GM23338 (cell line): ENCODE data around the gene CDON. TPM values are rescaled to one million over a fixed set of nuclear protein-coding genes. Genes with fewer than 3 reads are reported as not detected.

Experiments
- ATAC-seq: fragments of 200-7000 bp; cut with Tn5 transposase; 3 replicates; pipeline ENCODE4 v1.9.1; 2020
- DNase-seq: peaks from one replicate; pipeline ENCODE4 v3.0.0-alpha.2; 2015; ENCODE audit warnings: low spot score
- H2AFZ ChIP-seq: fragments of 200-600 bp; sonication (generic); 2 replicates; pipeline ENCODE4 v1.8.0; 2016; ENCODE audit warnings: antibody characterized with exemption, mild to moderate bottlenecking, moderate library complexity
- H3F3A ChIP-seq: fragments of 200-600 bp; sonication (generic); replicated peaks from 2 replicates; pipeline ENCODE4 v1.8.0; 2017; ENCODE audit warnings: antibody characterized with exemption, mixed run types, low read depth
- H3K27ac ChIP-seq: fragments of 200-600 bp; sonication (generic); 2 replicates; pipeline ENCODE4 v1.6.1; 2016; ENCODE audit warnings: low read depth
- H3K27me3 ChIP-seq: fragments of 200-600 bp; sonication (generic); 2 replicates; pipeline ENCODE4 v1.8.0; 2016; ENCODE audit warnings: mild to moderate bottlenecking, mixed run types, moderate library complexity; ENCODE audit not compliant: insufficient read depth
- H3K36me3 ChIP-seq: fragments of 200-600 bp; sonication (generic); 2 replicates; pipeline ENCODE4 v1.8.0; 2016; ENCODE audit warnings: mild to moderate bottlenecking; ENCODE audit not compliant: insufficient read depth
- H3K4me1 ChIP-seq: fragments of 200-600 bp; sonication (generic); 2 replicates; pipeline ENCODE4 v1.8.0; 2016; ENCODE audit warnings: mild to moderate bottlenecking, moderate library complexity; ENCODE audit not compliant: insufficient read depth
- H3K4me2 ChIP-seq: fragments of 200-600 bp; sonication (generic); 2 replicates; pipeline ENCODE4 v1.7.1; 2017; ENCODE audit warnings: mixed run types
- H3K4me3 ChIP-seq: fragments of 200-600 bp; sonication (generic); 2 replicates; pipeline ENCODE4 v1.6.1; 2016; ENCODE audit warnings: mixed run types
- H3K79me2 ChIP-seq: fragments of 200-600 bp; sonication (generic); replicated peaks from 2 replicates; pipeline ENCODE4 v1.8.0; 2017; ENCODE audit warnings: mild to moderate bottlenecking; ENCODE audit not compliant: insufficient read depth
- H3K9me2 ChIP-seq: fragments of 200-600 bp; sonication (generic); 2 replicates; pipeline ENCODE4 v1.8.0; 2017; ENCODE audit not compliant: insufficient read depth
- H4K20me1 ChIP-seq: fragments of 200-600 bp; sonication (generic); replicated peaks from 2 replicates; pipeline ENCODE4 v1.8.0; 2017; ENCODE audit warnings: mild to moderate bottlenecking; ENCODE audit not compliant: insufficient read depth
- H3K27ac Mint-ChIP-seq: 2 replicates; pipeline ENCODE4 v1.8.0; 2020; ENCODE audit warnings: inconsistent platforms, mild to moderate bottlenecking, moderate library complexity, mixed read lengths
- H3K27me3 Mint-ChIP-seq: 3 replicates; pipeline ENCODE4 v1.8.0; 2022; ENCODE audit warnings: low read depth, mild to moderate bottlenecking, moderate library complexity, mixed read lengths, inconsistent platforms; ENCODE audit not compliant: insufficient read depth, poor library complexity
- H3K36me3 Mint-ChIP-seq: 3 replicates; pipeline ENCODE4 v1.8.0; 2021; ENCODE audit warnings: low read depth, mild to moderate bottlenecking, inconsistent platforms, moderate library complexity, mixed read lengths
- H3K4me1 Mint-ChIP-seq: 3 replicates; pipeline ENCODE4 v1.8.0; 2020; ENCODE audit warnings: mild to moderate bottlenecking, inconsistent platforms, mixed read lengths
- H3K4me3 Mint-ChIP-seq: 3 replicates; pipeline ENCODE4 v1.8.0; 2021; ENCODE audit warnings: moderate library complexity, mild to moderate bottlenecking, inconsistent platforms, mixed read lengths
- H3K9me3 Mint-ChIP-seq: 3 replicates; pipeline ENCODE4 v1.8.0; 2020; ENCODE audit warnings: moderate library complexity, mild to moderate bottlenecking, inconsistent platforms, mixed read lengths
- EZH2 ChIP-seq: fragments of 200-600 bp; sonication (generic); IDR thresholded peaks from one replicate; pipeline ENCODE4 v1.8.0; 2017; ENCODE audit warnings: antibody characterized with exemption, mild to moderate bottlenecking, low read depth; ENCODE audit not compliant: unreplicated experiment
- polyA plus RNA-seq: library from polyadenylated mRNA; unstranded; fragments of >200 nt; fragmentation: Nextera tagmentation; extraction: Ambion mirVana; gene quantifications from 2 replicates; pipeline ENCODE4 v1.2.1, GENCODE V29; 2016
- total RNA-seq: library from RNA; depleted of rRNA; stranded (reverse); fragments of >200 nt; shearing (Covaris generic); gene quantifications from 2 replicates; pipeline ENCODE4 v1.2.3, GENCODE V29; 2014
- TF ChIP-seq, protein P1 (sequence below): IDR thresholded peaks from 2 replicates; pipeline ENCODE4 v1.6.1; 2016; ENCODE audit warnings: antibody characterized with exemption
- TF ChIP-seq, protein P2 (sequence below): fragments of 250-450 bp; sonication (Bioruptor Pico); IDR thresholded peaks from 2 replicates; pipeline ENCODE4 v1.5.0; 2020; ENCODE audit warnings: mild to moderate bottlenecking, moderate library complexity
- TF ChIP-seq, protein P3 (sequence below): IDR thresholded peaks from one replicate; pipeline ENCODE4 v1.6.1; 2018; ENCODE audit warnings: antibody characterized with exemption; ENCODE audit not compliant: unreplicated experiment

The CDON gene
- total and polyA plus RNA-seq, 2 experiments from 2014 or later, result 4.1 to 35.5 TPM

DNA sequence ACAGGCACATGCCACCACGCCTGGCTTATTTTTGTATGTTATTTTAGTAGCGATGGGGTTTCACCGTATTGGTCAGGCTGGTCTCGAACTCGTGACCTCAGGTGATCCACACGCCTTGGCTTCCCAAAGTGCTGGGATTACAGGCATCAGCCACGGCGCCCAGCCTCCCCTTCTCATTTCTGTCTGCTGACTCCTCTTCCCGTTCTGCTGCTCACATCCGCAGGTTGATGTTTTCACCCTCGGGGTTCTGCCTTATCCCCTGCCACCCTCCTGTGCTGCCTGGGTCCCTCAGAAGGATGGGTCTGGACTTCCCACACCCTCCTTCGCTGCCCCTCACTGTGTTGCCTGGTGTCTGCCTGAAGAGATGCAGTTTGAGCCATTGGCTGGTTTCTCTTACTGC is 136.0 kb downstream of the CDON start (continued):
- TF ChIP-seq, protein P1, sequence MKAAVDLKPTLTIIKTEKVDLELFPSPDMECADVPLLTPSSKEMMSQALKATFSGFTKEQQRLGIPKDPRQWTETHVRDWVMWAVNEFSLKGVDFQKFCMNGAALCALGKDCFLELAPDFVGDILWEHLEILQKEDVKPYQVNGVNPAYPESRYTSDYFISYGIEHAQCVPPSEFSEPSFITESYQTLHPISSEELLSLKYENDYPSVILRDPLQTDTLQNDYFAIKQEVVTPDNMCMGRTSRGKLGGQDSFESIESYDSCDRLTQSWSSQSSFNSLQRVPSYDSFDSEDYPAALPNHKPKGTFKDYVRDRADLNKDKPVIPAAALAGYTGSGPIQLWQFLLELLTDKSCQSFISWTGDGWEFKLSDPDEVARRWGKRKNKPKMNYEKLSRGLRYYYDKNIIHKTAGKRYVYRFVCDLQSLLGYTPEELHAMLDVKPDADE, result no peak

DNA sequence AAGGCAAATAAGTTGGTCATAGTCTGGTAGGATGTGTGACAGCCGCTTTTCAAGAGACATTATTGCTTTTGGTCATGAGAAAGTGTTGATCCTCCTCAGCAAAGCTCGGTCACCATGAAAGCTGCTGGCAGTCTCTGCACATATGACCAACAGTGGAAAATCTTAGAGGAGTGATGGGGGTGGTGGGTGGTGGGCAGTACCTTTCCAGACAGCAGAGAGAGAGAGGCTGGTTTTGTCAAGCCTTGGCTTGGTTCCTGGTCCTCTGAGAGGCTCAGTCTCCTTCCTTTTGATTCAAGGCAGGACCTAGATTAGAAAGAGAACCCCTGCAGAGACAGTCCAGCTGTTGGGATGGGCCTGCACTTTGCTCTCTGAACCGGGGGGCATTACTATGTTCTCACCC is 136.9 kb downstream of the CDON start:
- no peaks in the 10 kb centered on the region for H3F3A ChIP-seq
- H3K27ac Mint-ChIP-seq, result no peak overlapping the region
- H3K36me3 Mint-ChIP-seq, result no peaks in the 10 kb centered on the region

DNA sequence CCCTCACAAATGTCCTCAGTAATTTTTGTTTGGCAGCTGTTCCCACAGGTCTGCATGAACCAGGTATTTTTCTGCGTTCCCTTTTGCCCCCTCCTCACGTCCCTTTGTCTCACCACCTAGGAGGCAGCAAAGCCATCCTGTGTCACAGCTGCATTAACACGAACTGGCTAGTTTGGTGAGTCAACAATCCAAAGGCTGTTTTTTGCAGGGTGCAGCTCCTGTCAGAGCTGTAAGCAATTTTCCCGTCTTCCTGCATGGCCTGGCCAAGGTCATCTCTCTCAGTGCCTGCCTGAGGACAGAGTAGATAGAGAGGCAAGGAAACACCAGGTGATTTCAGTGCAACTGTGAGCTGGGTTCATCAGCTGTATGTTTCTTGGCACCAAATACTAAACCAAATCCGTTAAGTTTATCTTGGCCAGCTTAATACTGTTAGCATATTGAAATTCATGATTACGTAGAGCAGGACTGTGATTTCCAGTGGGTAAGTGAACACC is 137.4 kb downstream of the CDON start:
- peaks cover 5% of the 10 kb centered on the region for H3K27me3 Mint-ChIP-seq
- no peaks in the 10 kb centered on the region for H3K9me3 Mint-ChIP-seq
- DNase-seq (no peak), ATAC-seq (no peak; the same call in 2 of the 3 replicates)
- Histone ChIP-seq H3K9me2 (no peaks in the 10 kb centered on the region), H3F3A (no peaks in the 10 kb centered on the region), H4K20me1 (no peaks in the 10 kb centered on the region), H3K4me1 (no peaks in the 10 kb centered on the region), H3K36me3 (no peaks in the 10 kb centered on the region), H3K79me2 (no peaks in the 10 kb centered on the region), H3K4me3 (no peak overlapping the region), H3K4me2 (no peak overlapping the region), H2AFZ (no peak overlapping the region), H3K27me3 (no peaks in the 10 kb centered on the region), H3K27ac (no peak overlapping the region)
- peaks cover 15% of the 10 kb centered on the region for H3K4me1 Mint-ChIP-seq
- no peaks in the 10 kb centered on the region for H3K36me3 Mint-ChIP-seq
- peak overlapping the region; percentile 8; the same call in 1 of the 2 replicates for H3K27ac Mint-ChIP-seq
- H3K4me3 Mint-ChIP-seq, result no peak overlapping the region
- TF ChIP-seq, protein P2, sequence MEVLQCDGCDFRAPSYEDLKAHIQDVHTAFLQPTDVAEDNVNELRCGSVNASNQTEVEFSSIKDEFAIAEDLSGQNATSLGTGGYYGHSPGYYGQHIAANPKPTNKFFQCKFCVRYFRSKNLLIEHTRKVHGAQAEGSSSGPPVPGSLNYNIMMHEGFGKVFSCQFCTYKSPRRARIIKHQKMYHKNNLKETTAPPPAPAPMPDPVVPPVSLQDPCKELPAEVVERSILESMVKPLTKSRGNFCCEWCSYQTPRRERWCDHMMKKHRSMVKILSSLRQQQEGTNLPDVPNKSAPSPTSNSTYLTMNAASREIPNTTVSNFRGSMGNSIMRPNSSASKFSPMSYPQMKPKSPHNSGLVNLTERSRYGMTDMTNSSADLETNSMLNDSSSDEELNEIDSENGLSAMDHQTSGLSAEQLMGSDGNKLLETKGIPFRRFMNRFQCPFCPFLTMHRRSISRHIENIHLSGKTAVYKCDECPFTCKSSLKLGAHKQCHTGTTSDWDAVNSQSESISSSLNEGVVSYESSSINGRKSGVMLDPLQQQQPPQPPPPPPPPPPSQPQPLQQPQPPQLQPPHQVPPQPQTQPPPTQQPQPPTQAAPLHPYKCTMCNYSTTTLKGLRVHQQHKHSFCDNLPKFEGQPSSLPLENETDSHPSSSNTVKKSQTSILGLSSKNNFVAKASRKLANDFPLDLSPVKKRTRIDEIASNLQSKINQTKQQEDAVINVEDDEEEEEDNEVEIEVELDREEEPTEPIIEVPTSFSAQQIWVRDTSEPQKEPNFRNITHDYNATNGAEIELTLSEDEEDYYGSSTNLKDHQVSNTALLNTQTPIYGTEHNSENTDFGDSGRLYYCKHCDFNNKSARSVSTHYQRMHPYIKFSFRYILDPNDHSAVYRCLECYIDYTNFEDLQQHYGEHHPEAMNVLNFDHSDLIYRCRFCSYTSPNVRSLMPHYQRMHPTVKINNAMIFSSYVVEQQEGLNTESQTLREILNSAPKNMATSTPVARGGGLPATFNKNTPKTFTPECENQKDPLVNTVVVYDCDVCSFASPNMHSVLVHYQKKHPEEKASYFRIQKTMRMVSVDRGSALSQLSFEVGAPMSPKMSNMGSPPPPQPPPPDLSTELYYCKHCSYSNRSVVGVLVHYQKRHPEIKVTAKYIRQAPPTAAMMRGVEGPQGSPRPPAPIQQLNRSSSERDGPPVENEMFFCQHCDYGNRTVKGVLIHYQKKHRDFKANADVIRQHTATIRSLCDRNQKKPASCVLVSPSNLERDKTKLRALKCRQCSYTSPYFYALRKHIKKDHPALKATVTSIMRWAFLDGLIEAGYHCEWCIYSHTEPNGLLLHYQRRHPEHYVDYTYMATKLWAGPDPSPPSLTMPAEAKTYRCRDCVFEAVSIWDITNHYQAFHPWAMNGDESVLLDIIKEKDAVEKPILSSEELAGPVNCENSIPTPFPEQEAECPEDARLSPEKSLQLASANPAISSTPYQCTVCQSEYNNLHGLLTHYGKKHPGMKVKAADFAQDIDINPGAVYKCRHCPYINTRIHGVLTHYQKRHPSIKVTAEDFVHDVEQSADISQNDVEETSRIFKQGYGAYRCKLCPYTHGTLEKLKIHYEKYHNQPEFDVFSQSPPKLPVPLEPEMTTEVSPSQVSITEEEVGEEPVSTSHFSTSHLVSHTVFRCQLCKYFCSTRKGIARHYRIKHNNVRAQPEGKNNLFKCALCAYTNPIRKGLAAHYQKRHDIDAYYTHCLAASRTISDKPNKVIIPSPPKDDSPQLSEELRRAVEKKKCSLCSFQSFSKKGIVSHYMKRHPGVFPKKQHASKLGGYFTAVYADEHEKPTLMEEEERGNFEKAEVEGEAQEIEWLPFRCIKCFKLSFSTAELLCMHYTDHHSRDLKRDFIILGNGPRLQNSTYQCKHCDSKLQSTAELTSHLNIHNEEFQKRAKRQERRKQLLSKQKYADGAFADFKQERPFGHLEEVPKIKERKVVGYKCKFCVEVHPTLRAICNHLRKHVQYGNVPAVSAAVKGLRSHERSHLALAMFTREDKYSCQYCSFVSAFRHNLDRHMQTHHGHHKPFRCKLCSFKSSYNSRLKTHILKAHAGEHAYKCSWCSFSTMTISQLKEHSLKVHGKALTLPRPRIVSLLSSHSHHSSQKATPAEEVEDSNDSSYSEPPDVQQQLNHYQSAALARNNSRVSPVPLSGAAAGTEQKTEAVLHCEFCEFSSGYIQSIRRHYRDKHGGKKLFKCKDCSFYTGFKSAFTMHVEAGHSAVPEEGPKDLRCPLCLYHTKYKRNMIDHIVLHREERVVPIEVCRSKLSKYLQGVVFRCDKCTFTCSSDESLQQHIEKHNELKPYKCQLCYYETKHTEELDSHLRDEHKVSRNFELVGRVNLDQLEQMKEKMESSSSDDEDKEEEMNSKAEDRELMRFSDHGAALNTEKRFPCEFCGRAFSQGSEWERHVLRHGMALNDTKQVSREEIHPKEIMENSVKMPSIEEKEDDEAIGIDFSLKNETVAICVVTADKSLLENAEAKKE, result no peak
- TF ChIP-seq EZH2, result no peak

More for the DNA sequence above, 136.9 kb downstream of the CDON start:
- H3K4me2 ChIP-seq, result no peak overlapping the region
- TF ChIP-seq, protein P3, sequence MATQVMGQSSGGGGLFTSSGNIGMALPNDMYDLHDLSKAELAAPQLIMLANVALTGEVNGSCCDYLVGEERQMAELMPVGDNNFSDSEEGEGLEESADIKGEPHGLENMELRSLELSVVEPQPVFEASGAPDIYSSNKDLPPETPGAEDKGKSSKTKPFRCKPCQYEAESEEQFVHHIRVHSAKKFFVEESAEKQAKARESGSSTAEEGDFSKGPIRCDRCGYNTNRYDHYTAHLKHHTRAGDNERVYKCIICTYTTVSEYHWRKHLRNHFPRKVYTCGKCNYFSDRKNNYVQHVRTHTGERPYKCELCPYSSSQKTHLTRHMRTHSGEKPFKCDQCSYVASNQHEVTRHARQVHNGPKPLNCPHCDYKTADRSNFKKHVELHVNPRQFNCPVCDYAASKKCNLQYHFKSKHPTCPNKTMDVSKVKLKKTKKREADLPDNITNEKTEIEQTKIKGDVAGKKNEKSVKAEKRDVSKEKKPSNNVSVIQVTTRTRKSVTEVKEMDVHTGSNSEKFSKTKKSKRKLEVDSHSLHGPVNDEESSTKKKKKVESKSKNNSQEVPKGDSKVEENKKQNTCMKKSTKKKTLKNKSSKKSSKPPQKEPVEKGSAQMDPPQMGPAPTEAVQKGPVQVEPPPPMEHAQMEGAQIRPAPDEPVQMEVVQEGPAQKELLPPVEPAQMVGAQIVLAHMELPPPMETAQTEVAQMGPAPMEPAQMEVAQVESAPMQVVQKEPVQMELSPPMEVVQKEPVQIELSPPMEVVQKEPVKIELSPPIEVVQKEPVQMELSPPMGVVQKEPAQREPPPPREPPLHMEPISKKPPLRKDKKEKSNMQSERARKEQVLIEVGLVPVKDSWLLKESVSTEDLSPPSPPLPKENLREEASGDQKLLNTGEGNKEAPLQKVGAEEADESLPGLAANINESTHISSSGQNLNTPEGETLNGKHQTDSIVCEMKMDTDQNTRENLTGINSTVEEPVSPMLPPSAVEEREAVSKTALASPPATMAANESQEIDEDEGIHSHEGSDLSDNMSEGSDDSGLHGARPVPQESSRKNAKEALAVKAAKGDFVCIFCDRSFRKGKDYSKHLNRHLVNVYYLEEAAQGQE, result no peak
- H3K27me3 Mint-ChIP-seq, result peaks cover 5% of the 10 kb centered on the region
- no peak overlapping the region for H3K4me3 Mint-ChIP-seq
- H3K4me1 ChIP-seq, result no peaks in the 10 kb centered on the region
- H4K20me1 ChIP-seq, result no peaks in the 10 kb centered on the region
- no peaks in the 10 kb centered on the region for H3K9me3 Mint-ChIP-seq
- H3K4me3 ChIP-seq, result no peak overlapping the region
- H3K4me1 Mint-ChIP-seq, result peaks cover 18% of the 10 kb centered on the region
- no peak for DNase-seq
- H3K9me2 ChIP-seq, result no peaks in the 10 kb centered on the region
- no peak overlapping the region for H2AFZ ChIP-seq
- H3K79me2 ChIP-seq, result no peaks in the 10 kb centered on the region
- no peak for ATAC-seq
- H3K27me3 ChIP-seq, result no peaks in the 10 kb centered on the region
- H3K27ac ChIP-seq, result no peak overlapping the region
- H3K36me3 ChIP-seq, result no peaks in the 10 kb centered on the region
